ENCODE measurements around the gene RHOA.

The RHOA gene

GRCh38 chr3:49411968-49412631, at the start of gene RHOA, which contains the start of gene TCTA:
Gene RHOA (minus strand): TSS chr3:49411976. CDS start chr3:49375589, 36,387 bp downstream.
Gene TCTA (plus strand): TSS chr3:49412423. CDS start chr3:49412427, 4 bp downstream.
- Histone ChIP-seq H3K9me3 (ENCODE audit: control insufficient read depth, low read length) (no peaks in the 10 kb centered on the region), H3K36me3 (ENCODE audit: control insufficient read depth, insufficient read depth, low read length) (no peaks in the 10 kb centered on the region), H2AFZ (peak within 1 kb of the TSS; percentile 86), H3K27me3 (ENCODE audit: control insufficient read depth, insufficient read depth, low read length) (no peaks in the 10 kb centered on the region), H3K27ac (peak within 1 kb of the TSS; percentile 87), H3K79me2 (peaks cover 44% of the 10 kb centered on the region), H3K4me1 (peaks cover 23% of the 10 kb centered on the region), H3K4me2 (ENCODE audit: low read length) (peak within 1 kb of the TSS; percentile 81), H3K4me3 (ENCODE audit: low read depth, low read length) (peak within 1 kb of the TSS; percentile 86), H3K9ac (peak within 1 kb of the TSS; percentile 47)
- no peak for TF ChIP-seq CTCF (IDR thresholded peaks at IDR 0.05)

- H3K27ac ChIP-seq: no peak overlapping the region
- no peak overlapping the region for H3K4me3 ChIP-seq (ENCODE audit: low read depth, low read length)
- no peaks in the 10 kb centered on the region for H3K27me3 ChIP-seq (ENCODE audit: control insufficient read depth, insufficient read depth, low read length)
- H3K79me2 ChIP-seq: no peaks in the 10 kb centered on the region
- H3K4me2 ChIP-seq (ENCODE audit: low read length): no peak overlapping the region
- no peak for TF ChIP-seq CTCF (IDR thresholded peaks at IDR 0.05)
- H3K36me3 ChIP-seq (ENCODE audit: control insufficient read depth, insufficient read depth, low read length): no peaks in the 10 kb centered on the region
- no peak overlapping the region for H3K9ac ChIP-seq
- no peaks in the 10 kb centered on the region for H3K9me3 ChIP-seq (ENCODE audit: control insufficient read depth, low read length)
- no peak overlapping the region for H2AFZ ChIP-seq
- H3K4me1 ChIP-seq: no peaks in the 10 kb centered on the region
Observed at GRCh38 chr3:49460956-49461355, 49.2 kb upstream of the RHOA start.

- no peaks in the 10 kb centered on the region for H3K9me3 ChIP-seq (ENCODE audit: control insufficient read depth, low read length)
- no peaks in the 10 kb centered on the region for H3K27me3 ChIP-seq (ENCODE audit: control insufficient read depth, insufficient read depth, low read length)
- H2AFZ ChIP-seq: no peak overlapping the region
- no peak overlapping the region for H3K4me2 ChIP-seq (ENCODE audit: low read length)
- H3K4me1 ChIP-seq: no peaks in the 10 kb centered on the region
- no peak overlapping the region for H3K27ac ChIP-seq
- no peaks in the 10 kb centered on the region for H3K79me2 ChIP-seq
- no peak for TF ChIP-seq CTCF (IDR thresholded peaks at IDR 0.05)
- no peak overlapping the region for H3K4me3 ChIP-seq (ENCODE audit: low read depth, low read length)
- H3K36me3 ChIP-seq (ENCODE audit: control insufficient read depth, insufficient read depth, low read length): no peaks in the 10 kb centered on the region
- no peak overlapping the region for H3K9ac ChIP-seq
Observed at GRCh38 chr3:49460188-49460890, 48.6 kb upstream of the RHOA start.

GRCh38 chr3:49456466-49456865, 44.7 kb upstream of the RHOA start:
- Histone ChIP-seq H3K79me2 (no peaks in the 10 kb centered on the region), H2AFZ (no peak overlapping the region), H3K4me2 (ENCODE audit: low read length) (no peak overlapping the region), H3K4me1 (no peaks in the 10 kb centered on the region), H3K27me3 (ENCODE audit: control insufficient read depth, insufficient read depth, low read length) (no peaks in the 10 kb centered on the region), H3K9ac (no peak overlapping the region), H3K9me3 (ENCODE audit: control insufficient read depth, low read length) (no peaks in the 10 kb centered on the region), H3K27ac (no peak overlapping the region), H3K36me3 (ENCODE audit: control insufficient read depth, insufficient read depth, low read length) (no peaks in the 10 kb centered on the region), H3K4me3 (ENCODE audit: low read depth, low read length) (no peak overlapping the region)
- TF ChIP-seq CTCF (IDR thresholded peaks at IDR 0.05): no peak
